Heart left ventricle (tissue), 13 donors: ENCODE results near the gene OSM.

ENCODE experiments used
- CTCF ChIP-seq, 12 donors: fragments of 200-600 bp; sonication (generic) in 4 of 12; IDR thresholded peaks; one replicate each; pipeline versions ENCODE4 v1.5.0 to v1.8.0; 2018 to 2022; ENCODE audit warnings: antibody characterized with exemption in 12 of 12, mild to moderate bottlenecking in 5 of 12
- POLR2A ChIP-seq, 2 donors: fragments of 450-650 bp; IDR thresholded peaks; one replicate each; pipeline ENCODE4 v1.6.1; 2017; ENCODE audit warnings: antibody characterized with exemption in 2 of 2, mild to moderate bottlenecking in 2 of 2, moderate library complexity in 2 of 2
- donor health status: ischemic (EF 13 %, LVEDD 7.1; RV severe dilation, severe dysfunction).
- donor health status: DM: no; HTN: yes; CAD: no.
- donor health status: DM: no; HTN: no; CAD: no.
- donor health status: ischemic (EF 25% LVEDD 6.9; RV normal size, moderate dysfunction).
- donor health status: ischemic (EF 25% LVEDD 5.7; RV mildly dilated, moderate dysfunction).
- donor health status: ischemic (EF 35%, LVEDD 5.7; RV mildly dilated, moderate dysfunction).
- donor health status: nonischemic (EF 11% LVEDD 7.7; RV severe dilation, severe dysfunction).
- donor health status: DM: yes; HTN: yes; CAD: no.
- donor health status: PGD.
- donor health status: ischemic (EF 29% LVEDD 5.4; RV normal size, mild dysfunction).
- donor health status: nonischemic (EF 23%, LVEDD 6.1; RV moderate dilation, normal function).

GRCh38 chr22:30214703-30215407 is 51.8 kb downstream of the OSM start:
- TF ChIP-seq CTCF (IDR thresholded peaks at IDR 0.05) (no peak), POLR2A (IDR thresholded peaks at IDR 0.05) (no peak)
